H9 (cell line): ENCODE measurements around the gene LARP4. TPM values are rescaled to one million over a fixed set of nuclear protein-coding genes. Genes with fewer than 3 reads are reported as not detected.

ENCODE experiments used
- DNase-seq: peaks from one replicate; pipeline ENCODE4 v3.0.0-alpha.2; 2017
- H2AFZ ChIP-seq: one replicate; pipeline ENCODE4 v1.6.1; 2013; ENCODE audit warnings: mild to moderate bottlenecking, low read length, control low read depth, moderate library complexity
- H2AK5ac ChIP-seq: 2 replicates; pipeline ENCODE4 v1.6.1; 2013; ENCODE audit warnings: low read length, control low read depth, mixed read lengths; ENCODE audit not compliant: insufficient read length
- H2BK120ac ChIP-seq: one replicate; pipeline ENCODE4 v1.6.1; 2013; ENCODE audit warnings: low read depth, mild to moderate bottlenecking, low read length, control low read depth, inconsistent platforms; ENCODE audit not compliant: poor library complexity, severe bottlenecking
- H2BK12ac ChIP-seq: 2 replicates; pipeline ENCODE4 v1.6.1; 2013; ENCODE audit warnings: low read length, control low read depth, mixed read lengths, low read depth; ENCODE audit not compliant: insufficient read length
- H2BK15ac ChIP-seq: 2 replicates; pipeline ENCODE4 v1.6.1; 2013; ENCODE audit warnings: low read depth, low read length, control low read depth
- H2BK20ac ChIP-seq: one replicate; pipeline ENCODE4 v1.6.1; 2013; ENCODE audit warnings: low read depth, mild to moderate bottlenecking, low read length, control low read depth, inconsistent platforms; ENCODE audit not compliant: poor library complexity, severe bottlenecking
- H2BK5ac ChIP-seq: 2 replicates; pipeline ENCODE4 v1.6.1; 2013; ENCODE audit warnings: low read length, control low read depth, mixed read lengths; ENCODE audit not compliant: insufficient read length
- H3K14ac ChIP-seq: 2 replicates; pipeline ENCODE4 v1.6.1; 2013; ENCODE audit warnings: low read length, control low read depth; ENCODE audit not compliant: insufficient read depth
- H3K18ac ChIP-seq: 2 replicates; pipeline ENCODE4 v1.6.1; 2013; ENCODE audit warnings: low read depth, mild to moderate bottlenecking, mixed read lengths, low read length, control low read depth; ENCODE audit not compliant: insufficient read length
- H3K23ac ChIP-seq: 2 replicates; pipeline ENCODE4 v1.6.1; 2013; ENCODE audit warnings: low read length, control low read depth, mixed read lengths, low read depth; ENCODE audit not compliant: insufficient read length
- H3K23me2 ChIP-seq: 2 replicates; pipeline ENCODE4 v1.6.1; 2013; ENCODE audit warnings: low read depth, mild to moderate bottlenecking, mixed read lengths, low read length, control low read depth; ENCODE audit not compliant: insufficient read length, poor library complexity, severe bottlenecking
- H3K27ac ChIP-seq: 2 replicates; pipeline ENCODE4 v1.5.1; 2013; ENCODE audit warnings: low read length, control low read depth, mixed read lengths, low read depth; ENCODE audit not compliant: insufficient read length
- H3K27me3 ChIP-seq: 2 replicates; pipeline ENCODE4 v1.6.1; 2013; ENCODE audit warnings: low read length, control low read depth, inconsistent platforms; ENCODE audit not compliant: insufficient read depth
- H3K4ac ChIP-seq: 2 replicates; pipeline ENCODE4 v1.6.1; 2013; ENCODE audit warnings: low read depth, mild to moderate bottlenecking, control low read depth, inconsistent platforms, low read length, moderate library complexity
- H3K4me1 ChIP-seq: 2 replicates; pipeline ENCODE4 v1.6.1; 2013; ENCODE audit warnings: low read length, control low read depth, inconsistent platforms; ENCODE audit not compliant: insufficient read depth
- H3K4me2 ChIP-seq: 2 replicates; pipeline ENCODE4 v1.6.1; 2013; ENCODE audit warnings: low read length, control low read depth, mixed read lengths; ENCODE audit not compliant: insufficient read length, insufficient read depth
- H3K56ac ChIP-seq: 2 replicates; pipeline ENCODE4 v1.6.1; 2013; ENCODE audit warnings: low read depth, mild to moderate bottlenecking, mixed read lengths, low read length, control low read depth; ENCODE audit not compliant: insufficient read length
- H3K79me1 ChIP-seq: 2 replicates; pipeline ENCODE4 v1.6.1; 2013; ENCODE audit warnings: low read depth, mild to moderate bottlenecking, moderate library complexity, low read length, control low read depth, inconsistent platforms; ENCODE audit not compliant: insufficient read depth, poor library complexity, severe bottlenecking
- H3K79me2 ChIP-seq: 2 replicates; pipeline ENCODE4 v1.6.1; 2013; ENCODE audit warnings: low read length, control low read depth, inconsistent platforms; ENCODE audit not compliant: insufficient read depth
- H3K9ac ChIP-seq: 2 replicates; pipeline ENCODE4 v1.6.1; 2013; ENCODE audit warnings: low read length, control low read depth, mixed read lengths; ENCODE audit not compliant: insufficient read length; ENCODE audit errors: extremely low read depth
- H3K9me3 ChIP-seq: one replicate; pipeline ENCODE4 v1.6.1; 2013; ENCODE audit warnings: low read depth, low read length, inconsistent platforms; ENCODE audit not compliant: control insufficient read depth
- H3T11ph ChIP-seq: one replicate; pipeline ENCODE4 v1.6.1; 2013; ENCODE audit warnings: mild to moderate bottlenecking, low read length, control low read depth, inconsistent platforms
- H4K20me1 ChIP-seq: one replicate; pipeline ENCODE4 v1.6.1; 2013; ENCODE audit not compliant: control insufficient read depth, insufficient read length, insufficient read depth
- H4K5ac ChIP-seq: 2 replicates; pipeline ENCODE4 v1.6.1; 2013; ENCODE audit warnings: low read depth, mild to moderate bottlenecking, mixed read lengths, low read length, control low read depth; ENCODE audit not compliant: insufficient read length
- H4K8ac ChIP-seq: replicated peaks from 2 replicates; pipeline ENCODE4 v1.6.1; 2013; ENCODE audit warnings: low read length, control low read depth, mixed read lengths, low read depth; ENCODE audit not compliant: insufficient read length
- H4K91ac ChIP-seq: 2 replicates; pipeline ENCODE4 v1.6.1; 2013; ENCODE audit warnings: low read depth, mild to moderate bottlenecking, moderate library complexity, mixed read lengths, low read length, control low read depth; ENCODE audit not compliant: insufficient read length
- H3K27ac Mint-ChIP-seq, 3 experiments: 2 replicates in 2 of 3; 3 replicates in 1 of 3; pipeline ENCODE4 v1.8.0; 2020 to 2021; ENCODE audit warnings: mixed read lengths in 3 of 3, mild to moderate bottlenecking in 1 of 3, moderate library complexity in 1 of 3
- H3K27me3 Mint-ChIP-seq: 2 replicates; pipeline ENCODE4 v1.8.0; 2021; ENCODE audit warnings: low read depth, mild to moderate bottlenecking, moderate library complexity, mixed read lengths
- H3K36me3 Mint-ChIP-seq, 3 experiments: 2 replicates in 2 of 3; 3 replicates in 1 of 3; pipeline ENCODE4 v1.8.0; 2020 to 2021; ENCODE audit warnings: low read depth in 3 of 3, mixed read lengths in 3 of 3; ENCODE audit not compliant: insufficient read depth in 1 of 3
- H3K4me1 Mint-ChIP-seq, 2 experiments: 2 replicates each; pipeline ENCODE4 v1.8.0; 2020; ENCODE audit warnings: mixed read lengths in 2 of 2
- H3K4me3 Mint-ChIP-seq, 2 experiments: 2 replicates in 1 of 2; 3 replicates in 1 of 2; pipeline ENCODE4 v1.8.0; 2020 to 2021; ENCODE audit warnings: mild to moderate bottlenecking in 2 of 2, mixed read lengths in 2 of 2, moderate library complexity in 1 of 2
- H3K9me3 Mint-ChIP-seq, 2 experiments: 2 replicates in 1 of 2; 3 replicates in 1 of 2; pipeline ENCODE4 v1.8.0; 2020; ENCODE audit warnings: mild to moderate bottlenecking in 2 of 2, mixed read lengths in 2 of 2, moderate library complexity in 1 of 2
- CTCF ChIP-seq: fragments of 200-600 bp; sonication (generic); conservative IDR thresholded peaks from 3 replicates; pipeline ENCODE4 v1.8.0; 2021; ENCODE audit warnings: antibody characterized with exemption, mild to moderate bottlenecking
- WGBS: extraction: QIAGEN DNeasy Blood & Tissue Kit; methylation state at CpG from one replicate; pipeline ENCODE4 v1.1.7; 2013; ENCODE audit warnings: missing lambda C conversion rate, low lambda C conversion rate, mixed read lengths; ENCODE audit not compliant: insufficient read length; ENCODE audit errors: extremely low coverage; 5-methylcytosine and 5-hydroxymethylcytosine counted together
- long read RNA-seq: library from polyadenylated mRNA; unstranded; transcript quantifications from one replicate; pipeline ENCODE4 v2.0.0, GENCODE V29; 2020
- total RNA-seq: library from RNA; stranded (reverse); gene quantifications from 2 replicates; pipeline ENCODE4 v1.2.1, GENCODE V29; 2021

The LARP4 gene
- total RNA-seq, result 82.3 and 87.1 TPM in 2 replicates
- long read RNA-seq, full-length matches to known transcripts, result 40 of 143 reads
- long read RNA-seq, partial matches to known transcripts, result 29 of 143 reads
- long read RNA-seq, other reads (novel, unspliced or antisense), result 74 of 143 reads

- Histone ChIP-seq H3T11ph (no peak within 1 kb of the TSS), H4K91ac (no peak within 1 kb of the TSS), H3K56ac (no peak within 1 kb of the TSS), H3K18ac (peak within 1 kb of the TSS; percentile 32), H3K79me2 (peaks cover 41% of the 10 kb centered on the region), H3K9ac (peak within 1 kb of the TSS; percentile 93), H2BK12ac (no peak within 1 kb of the TSS), H3K4me2 (peak within 1 kb of the TSS; percentile 100), H3K4ac (no peak within 1 kb of the TSS), H3K79me1 (no peaks in the 10 kb centered on the region), H2AK5ac (no peak within 1 kb of the TSS), H4K5ac (no peak within 1 kb of the TSS), H2BK5ac (no peak within 1 kb of the TSS), H4K8ac (no peak within 1 kb of the TSS), H2BK15ac (no peak within 1 kb of the TSS), H2BK120ac (no peak within 1 kb of the TSS), H2AFZ (peak within 1 kb of the TSS; percentile 95), H2BK20ac (no peak within 1 kb of the TSS), H3K23ac (no peak within 1 kb of the TSS), H3K14ac (peak within 1 kb of the TSS; percentile 90), H4K20me1 (no peaks in the 10 kb centered on the region), H3K9me3 (no peaks in the 10 kb centered on the region), H3K27ac (peak within 1 kb of the TSS; percentile 85), H3K4me1 (peaks cover 2% of the 10 kb centered on the region; the same call in 1 of the 2 replicates), H3K23me2 (peaks cover 10% of the 10 kb centered on the region), H3K27me3 (no peaks in the 10 kb centered on the region)
- Mint-ChIP-seq H3K27ac (peak within 1 kb of the TSS; percentile 96 to 99 (median 98)), H3K27me3 (no peaks in the 10 kb centered on the region), H3K36me3 (peaks cover 0 to 7% (median 0%) of the 10 kb centered on the region in 3 experiments; a peak in 4 of 7 replicates), H3K4me3 (peak within 1 kb of the TSS; percentile 97 to 100), H3K4me1 (peaks cover 11 to 13% of the 10 kb centered on the region in 2 experiments), H3K9me3 (no peaks in the 10 kb centered on the region; a peak in 1 of 5 replicates)
- no peak for TF ChIP-seq CTCF
- DNase-seq, result peak; percentile 98
- no CpG with 5 or more reads among the region's 54 CpGs for WGBS
These were observed at the start of gene LARP4 for GRCh38 chr12:50400638-50401499. Gene LARP4 (plus strand): TSS chr12:50400885. CDS start chr12:50401011, 126 bp downstream.
